ENCODE data around the gene PPP1R16B. TPM values are rescaled to one million over a fixed set of nuclear protein-coding genes. Genes with fewer than 3 reads are reported as not detected.

Gene PPP1R16B
- total and polyA plus RNA-seq, 4 donors = 22.0 to 55.2 (median 37.8) TPM

GRCh38 chr20:38894091-38894847, 88.8 kb downstream of the PPP1R16B start:
- Histone ChIP-seq H3K4me3 (ENCODE audit: low read depth, low read length) (no peak overlapping the region), H3K4me1 (ENCODE audit: control insufficient read depth, insufficient read depth, low read length) (peaks cover 31% of the 10 kb centered on the region), H3K9me3 (ENCODE audit: control insufficient read depth, insufficient read depth, low read length) (no peaks in the 10 kb centered on the region), H3K36me3 (ENCODE audit: control insufficient read depth, insufficient read depth, low read length) (peaks cover 13% of the 10 kb centered on the region), H3K27ac (ENCODE audit: low read depth, low read length) (no peak overlapping the region), H3K27me3 (ENCODE audit: control insufficient read depth, insufficient read depth, low read length) (no peaks in the 10 kb centered on the region)
- 22% methylated on average over 21 of the region's 30 CpGs for WGBS (ENCODE audit: insufficient coverage)
- DNase-seq (ENCODE audit: low read depth in 4 of 6, low spot score in 6 of 6) = peak in 2 of 6 donors; percentile 37 to 91

GRCh38 chr20:38895098-38895949, 89.8 kb downstream of the PPP1R16B start:
- no peaks in the 10 kb centered on the region for H3K9me3 ChIP-seq (ENCODE audit: control insufficient read depth, insufficient read depth, low read length)
- H3K27me3 ChIP-seq (ENCODE audit: control insufficient read depth, insufficient read depth, low read length) = no peaks in the 10 kb centered on the region
- peaks cover 24% of the 10 kb centered on the region for H3K4me1 ChIP-seq (ENCODE audit: control insufficient read depth, insufficient read depth, low read length)
- DNase-seq (ENCODE audit: low read depth in 4 of 6, low spot score in 6 of 6) = no peak
- H3K27ac ChIP-seq (ENCODE audit: low read depth, low read length) = no peak overlapping the region
- peaks cover 13% of the 10 kb centered on the region for H3K36me3 ChIP-seq (ENCODE audit: control insufficient read depth, insufficient read depth, low read length)
- 81% methylated on average over 8 of the region's 9 CpGs for WGBS (ENCODE audit: insufficient coverage)
- H3K4me3 ChIP-seq (ENCODE audit: low read depth, low read length) = no peak overlapping the region

DNA sequence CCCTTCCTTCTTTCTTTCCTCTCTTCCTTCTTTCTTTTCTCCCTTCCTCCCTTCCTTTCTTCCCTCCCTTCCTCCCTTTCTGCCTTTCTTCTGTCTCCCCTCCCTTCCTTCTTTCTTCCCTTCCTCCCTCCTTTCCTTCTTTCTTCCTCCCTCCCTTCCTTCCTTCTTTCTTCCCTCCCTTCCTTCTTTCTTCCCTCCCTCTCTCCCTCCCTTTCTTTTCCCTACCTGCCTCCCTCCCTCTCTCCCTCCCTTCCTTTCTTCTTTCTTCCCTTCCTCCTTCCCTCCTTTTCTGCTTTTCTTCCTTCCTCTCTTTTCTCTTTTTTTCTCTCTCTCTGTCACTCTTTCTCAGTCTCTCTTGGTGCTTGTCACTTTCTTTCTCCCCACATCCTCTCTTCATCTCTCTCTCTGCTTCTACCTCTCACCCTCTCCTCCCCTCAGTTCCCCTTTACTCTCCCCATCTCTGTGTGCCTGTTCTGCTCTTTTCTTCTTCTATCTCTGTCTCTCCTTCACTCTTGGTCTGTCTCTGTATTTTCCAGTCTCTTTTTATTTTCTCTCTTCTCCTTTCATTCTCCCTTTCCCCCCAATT, 90.6 kb downstream of the PPP1R16B start:
- Histone ChIP-seq H3K4me3 (ENCODE audit: low read depth, low read length) (no peak overlapping the region), H3K27ac (ENCODE audit: low read depth, low read length) (no peak overlapping the region), H3K9me3 (ENCODE audit: control insufficient read depth, insufficient read depth, low read length) (no peaks in the 10 kb centered on the region), H3K4me1 (ENCODE audit: control insufficient read depth, insufficient read depth, low read length) (peaks cover 27% of the 10 kb centered on the region), H3K27me3 (ENCODE audit: control insufficient read depth, insufficient read depth, low read length) (no peaks in the 10 kb centered on the region), H3K36me3 (ENCODE audit: control insufficient read depth, insufficient read depth, low read length) (peaks cover 12% of the 10 kb centered on the region)
- DNase-seq (ENCODE audit: low read depth in 4 of 6, low spot score in 6 of 6) = no peak

GRCh38 chr20:38897267-38897666, 91.8 kb downstream of the PPP1R16B start:
- no CpG with 5 or more reads among the region's 4 CpGs for WGBS (ENCODE audit: insufficient coverage)
- H3K9me3 ChIP-seq (ENCODE audit: control insufficient read depth, insufficient read depth, low read length) = no peaks in the 10 kb centered on the region
- DNase-seq (ENCODE audit: low read depth in 4 of 6, low spot score in 6 of 6) = no peak
- no peak overlapping the region for H3K27ac ChIP-seq (ENCODE audit: low read depth, low read length)
- peaks cover 24% of the 10 kb centered on the region for H3K4me1 ChIP-seq (ENCODE audit: control insufficient read depth, insufficient read depth, low read length)
- no peak overlapping the region for H3K4me3 ChIP-seq (ENCODE audit: low read depth, low read length)
- no peaks in the 10 kb centered on the region for H3K27me3 ChIP-seq (ENCODE audit: control insufficient read depth, insufficient read depth, low read length)
- peaks cover 14% of the 10 kb centered on the region for H3K36me3 ChIP-seq (ENCODE audit: control insufficient read depth, insufficient read depth, low read length)

GRCh38 chr20:38900606-38901005, 95.1 kb downstream of the PPP1R16B start:
- WGBS (ENCODE audit: insufficient coverage) = 66% methylated on average over 9 of the region's 13 CpGs
- no peaks in the 10 kb centered on the region for H3K27me3 ChIP-seq (ENCODE audit: control insufficient read depth, insufficient read depth, low read length)
- no peaks in the 10 kb centered on the region for H3K9me3 ChIP-seq (ENCODE audit: control insufficient read depth, insufficient read depth, low read length)
- peaks cover 28% of the 10 kb centered on the region for H3K36me3 ChIP-seq (ENCODE audit: control insufficient read depth, insufficient read depth, low read length)
- peaks cover 10% of the 10 kb centered on the region for H3K4me1 ChIP-seq (ENCODE audit: control insufficient read depth, insufficient read depth, low read length)
- no peak overlapping the region for H3K4me3 ChIP-seq (ENCODE audit: low read depth, low read length)
- peak in 2 of 6 donors; percentile 11 to 12 for DNase-seq (ENCODE audit: low read depth in 4 of 6, low spot score in 6 of 6)
- H3K27ac ChIP-seq (ENCODE audit: low read depth, low read length) = peak overlapping the region; percentile 1

DNA sequence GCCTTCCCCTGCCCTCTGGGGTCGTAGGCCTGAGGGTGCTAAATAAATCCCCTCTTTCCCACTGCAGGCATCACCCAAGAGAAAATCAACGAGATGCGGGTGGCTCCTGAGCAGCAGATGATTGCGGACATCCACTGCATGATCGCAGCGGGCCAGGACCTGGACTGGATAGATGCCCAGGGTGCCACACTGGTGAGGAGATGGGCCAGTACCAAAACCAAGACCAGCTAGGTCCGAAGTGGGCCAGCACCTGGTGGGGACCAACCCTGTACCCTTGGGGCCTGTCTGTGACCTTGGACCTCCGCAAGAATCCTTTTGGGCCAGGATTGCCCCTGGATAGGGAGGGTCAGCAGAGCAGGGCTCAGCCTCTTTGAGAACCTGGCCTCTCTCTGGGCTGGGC, 97.1 kb downstream of the PPP1R16B start:
- WGBS (ENCODE audit: insufficient coverage) = 93% methylated on average over 8 of the region's 8 CpGs
- Histone ChIP-seq H3K4me3 (ENCODE audit: low read depth, low read length) (no peak overlapping the region), H3K36me3 (ENCODE audit: control insufficient read depth, insufficient read depth, low read length) (peaks cover 33% of the 10 kb centered on the region), H3K27me3 (ENCODE audit: control insufficient read depth, insufficient read depth, low read length) (no peaks in the 10 kb centered on the region), H3K9me3 (ENCODE audit: control insufficient read depth, insufficient read depth, low read length) (no peaks in the 10 kb centered on the region), H3K27ac (ENCODE audit: low read depth, low read length) (no peak overlapping the region), H3K4me1 (ENCODE audit: control insufficient read depth, insufficient read depth, low read length) (peaks cover 10% of the 10 kb centered on the region)
- no peak for DNase-seq (ENCODE audit: low read depth in 4 of 6, low spot score in 6 of 6)

DNA sequence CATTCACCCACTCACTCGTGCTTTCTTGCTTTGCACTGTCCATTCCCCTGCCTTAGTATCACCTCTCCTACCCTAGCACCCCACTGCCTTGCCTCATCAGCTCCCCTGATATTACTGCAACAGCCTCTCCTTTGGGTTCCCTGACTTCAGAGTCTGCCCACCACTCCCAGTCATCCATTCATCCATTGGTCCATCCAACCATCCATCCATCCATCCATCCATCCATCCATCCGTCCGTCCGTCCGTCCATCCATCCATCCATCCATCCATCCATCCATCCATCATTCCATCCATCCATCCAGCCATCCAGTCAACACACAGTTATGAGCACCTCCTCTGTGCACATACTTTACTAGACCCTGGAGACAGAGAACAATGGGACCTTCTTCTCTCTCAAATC, 97.8 kb downstream of the PPP1R16B start:
- no peak overlapping the region for H3K27ac ChIP-seq (ENCODE audit: low read depth, low read length)
- H3K4me1 ChIP-seq (ENCODE audit: control insufficient read depth, insufficient read depth, low read length) = peaks cover 10% of the 10 kb centered on the region
- H3K4me3 ChIP-seq (ENCODE audit: low read depth, low read length) = no peak overlapping the region
- no peaks in the 10 kb centered on the region for H3K27me3 ChIP-seq (ENCODE audit: control insufficient read depth, insufficient read depth, low read length)
- 60% methylated on average over 5 of the region's 5 CpGs for WGBS (ENCODE audit: insufficient coverage)
- no peaks in the 10 kb centered on the region for H3K9me3 ChIP-seq (ENCODE audit: control insufficient read depth, insufficient read depth, low read length)
- DNase-seq (ENCODE audit: low read depth in 4 of 6, low spot score in 6 of 6) = no peak
- peaks cover 40% of the 10 kb centered on the region for H3K36me3 ChIP-seq (ENCODE audit: control insufficient read depth, insufficient read depth, low read length)

DNA sequence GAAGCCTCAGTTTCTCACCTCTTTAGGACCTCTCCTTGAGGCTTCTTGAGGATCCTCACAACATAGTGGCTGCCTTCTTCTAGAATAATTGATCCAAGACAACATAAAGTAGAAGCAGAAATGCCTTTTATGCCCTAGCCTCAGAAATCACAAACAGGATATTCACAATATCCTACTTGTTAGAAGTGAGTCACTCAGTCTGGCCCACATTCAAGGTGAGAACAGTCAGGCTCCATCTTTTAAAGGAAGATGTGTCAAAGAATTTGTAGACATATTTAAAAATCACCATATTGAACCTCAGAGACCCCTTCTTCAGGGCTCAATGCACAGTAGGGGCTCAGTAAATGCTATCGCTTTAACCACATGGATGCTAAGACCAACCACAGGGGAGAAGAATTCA, 99.9 kb downstream of the PPP1R16B start:
- Histone ChIP-seq H3K4me1 (ENCODE audit: control insufficient read depth, insufficient read depth, low read length) (peaks cover 7% of the 10 kb centered on the region), H3K27ac (ENCODE audit: low read depth, low read length) (no peak overlapping the region), H3K36me3 (ENCODE audit: control insufficient read depth, insufficient read depth, low read length) (peaks cover 41% of the 10 kb centered on the region), H3K27me3 (ENCODE audit: control insufficient read depth, insufficient read depth, low read length) (no peaks in the 10 kb centered on the region), H3K9me3 (ENCODE audit: control insufficient read depth, insufficient read depth, low read length) (no peaks in the 10 kb centered on the region), H3K4me3 (ENCODE audit: low read depth, low read length) (no peak overlapping the region)
- no peak for DNase-seq (ENCODE audit: low read depth in 4 of 6, low spot score in 6 of 6)
- no CpG with 5 or more reads among the region's 1 CpG for WGBS (ENCODE audit: insufficient coverage)

- WGBS (ENCODE audit: insufficient coverage) = 95% methylated on average over 11 of the region's 13 CpGs
- no peak for DNase-seq (ENCODE audit: low read depth in 4 of 6, low spot score in 6 of 6)
- no peak overlapping the region for H3K27ac ChIP-seq (ENCODE audit: low read depth, low read length)
- no peaks in the 10 kb centered on the region for H3K9me3 ChIP-seq (ENCODE audit: control insufficient read depth, insufficient read depth, low read length)
- H3K36me3 ChIP-seq (ENCODE audit: control insufficient read depth, insufficient read depth, low read length) = peaks cover 28% of the 10 kb centered on the region
- H3K4me1 ChIP-seq (ENCODE audit: control insufficient read depth, insufficient read depth, low read length) = no peaks in the 10 kb centered on the region
- no peak overlapping the region for H3K4me3 ChIP-seq (ENCODE audit: low read depth, low read length)
- no peaks in the 10 kb centered on the region for H3K27me3 ChIP-seq (ENCODE audit: control insufficient read depth, insufficient read depth, low read length)
These were observed 102.6 kb downstream of the PPP1R16B start for GRCh38 chr20:38907918-38908677.
